Measurements from ENCODE around the gene PEMT. TPM values are rescaled to one million over a fixed set of nuclear protein-coding genes. Genes with fewer than 3 reads are reported as not detected.

Gene PEMT
- total RNA-seq, 1 donor from 2014 or later: 31.1 TPM

- DNase-seq (ENCODE audit: low spot score): peak; percentile 73
- no peak for TF ChIP-seq CTCF (IDR thresholded peaks at IDR 0.05)
- H3K27ac Mint-ChIP-seq (ENCODE audit: unreplicated experiment): no peak overlapping the region
- no peak overlapping the region for H3K4me3 Mint-ChIP-seq (ENCODE audit: unreplicated experiment)
- H3K9me3 Mint-ChIP-seq (ENCODE audit: low read depth): no peaks in the 10 kb centered on the region
- no peaks in the 10 kb centered on the region for H3K27me3 Mint-ChIP-seq (ENCODE audit: low read depth)
- H3K4me1 Mint-ChIP-seq (ENCODE audit: low read depth): peaks cover 5% of the 10 kb centered on the region
- H3K36me3 Mint-ChIP-seq (ENCODE audit: low read depth): no peaks in the 10 kb centered on the region
Observed at GRCh38 chr17:17510456-17511292, 80.8 kb downstream of the PEMT start.

DNA sequence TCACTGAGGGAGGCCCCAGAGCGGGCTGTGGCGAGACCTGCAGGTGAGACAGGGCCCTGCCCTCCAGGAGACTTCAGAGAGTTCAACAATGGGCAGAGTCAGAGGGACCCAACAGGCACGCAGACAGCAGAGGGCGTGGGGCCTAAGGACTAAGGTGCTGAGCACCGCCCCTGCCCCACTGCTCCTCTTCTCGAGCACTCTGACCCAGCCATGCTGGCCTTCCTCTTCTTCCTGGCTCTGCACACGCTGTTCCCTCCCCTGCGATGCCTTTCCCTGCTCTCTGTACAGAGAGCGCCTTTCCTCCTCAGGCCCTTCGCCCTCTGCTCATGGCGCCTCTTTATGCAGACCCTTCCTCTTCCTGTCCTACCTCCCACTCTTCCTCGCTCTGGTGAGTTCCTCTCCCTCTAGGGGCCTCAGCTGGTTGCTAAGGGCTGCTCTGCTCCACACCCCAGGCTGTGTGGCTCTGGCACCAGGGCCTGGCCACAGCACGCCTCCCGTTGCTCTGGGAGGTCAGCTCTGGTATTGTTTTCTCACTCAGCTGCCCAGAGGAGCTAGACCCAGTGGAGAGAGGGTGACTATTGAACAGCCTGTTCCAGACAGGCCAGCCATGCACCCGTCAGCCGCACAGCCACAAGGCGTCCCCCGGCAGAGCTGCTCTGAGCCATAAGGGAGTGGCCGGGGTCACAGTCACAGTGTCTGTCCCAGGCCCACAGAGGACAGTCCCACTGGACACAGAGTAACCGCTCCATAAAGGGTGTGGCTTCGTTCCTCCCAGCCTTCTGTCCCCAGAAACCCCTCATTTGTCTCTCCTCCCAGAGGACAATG lies 81.7 kb downstream of the PEMT start:
- Mint-ChIP-seq H3K27me3 (ENCODE audit: low read depth) (no peaks in the 10 kb centered on the region), H3K27ac (ENCODE audit: unreplicated experiment) (no peak overlapping the region), H3K4me3 (ENCODE audit: unreplicated experiment) (no peak overlapping the region), H3K4me1 (ENCODE audit: low read depth) (peaks cover 5% of the 10 kb centered on the region), H3K9me3 (ENCODE audit: low read depth) (no peaks in the 10 kb centered on the region), H3K36me3 (ENCODE audit: low read depth) (no peaks in the 10 kb centered on the region)
- DNase-seq (ENCODE audit: low spot score): peak; percentile 68
- no peak for TF ChIP-seq CTCF (IDR thresholded peaks at IDR 0.05)

- Mint-ChIP-seq H3K36me3 (ENCODE audit: low read depth) (no peaks in the 10 kb centered on the region), H3K27ac (ENCODE audit: unreplicated experiment) (no peak overlapping the region), H3K4me1 (ENCODE audit: low read depth) (peaks cover 5% of the 10 kb centered on the region), H3K9me3 (ENCODE audit: low read depth) (no peaks in the 10 kb centered on the region), H3K27me3 (ENCODE audit: low read depth) (no peaks in the 10 kb centered on the region), H3K4me3 (ENCODE audit: unreplicated experiment) (no peak overlapping the region)
- peak; percentile 68 for DNase-seq (ENCODE audit: low spot score)
- TF ChIP-seq CTCF (IDR thresholded peaks at IDR 0.05): no peak
Observed at GRCh38 chr17:17508646-17509591, 82.6 kb downstream of the PEMT start.

GRCh38 chr17:17508019-17508535 lies 83.4 kb downstream of the PEMT start:
- no peaks in the 10 kb centered on the region for H3K9me3 Mint-ChIP-seq (ENCODE audit: low read depth)
- peak; percentile 40 for DNase-seq (ENCODE audit: low spot score)
- no peak overlapping the region for H3K4me3 Mint-ChIP-seq (ENCODE audit: unreplicated experiment)
- no peaks in the 10 kb centered on the region for H3K27me3 Mint-ChIP-seq (ENCODE audit: low read depth)
- H3K27ac Mint-ChIP-seq (ENCODE audit: unreplicated experiment): no peak overlapping the region
- no peaks in the 10 kb centered on the region for H3K36me3 Mint-ChIP-seq (ENCODE audit: low read depth)
- no peak for TF ChIP-seq CTCF (IDR thresholded peaks at IDR 0.05)
- peaks cover 5% of the 10 kb centered on the region for H3K4me1 Mint-ChIP-seq (ENCODE audit: low read depth)

All from chondrocyte (in vitro differentiated cells).